Activated CD8-positive, alpha-beta memory T cell treated with anti-CD3 and anti-CD28 coated beads, Interleukin-2, amount 50 U/mL, for 48 hours (primary cell): ENCODE data around the gene EXD2.
"Not testable (repeated sequence)": the region's sequence is repeated elsewhere in the genome, so short reads cannot be mapped to it uniquely, and the experiment has no call there.

Source experiments
- DNase-seq: peaks from one replicate; pipeline ENCODE4 v3.0.0-alpha.2; 2020

Gene EXD2

DNA sequence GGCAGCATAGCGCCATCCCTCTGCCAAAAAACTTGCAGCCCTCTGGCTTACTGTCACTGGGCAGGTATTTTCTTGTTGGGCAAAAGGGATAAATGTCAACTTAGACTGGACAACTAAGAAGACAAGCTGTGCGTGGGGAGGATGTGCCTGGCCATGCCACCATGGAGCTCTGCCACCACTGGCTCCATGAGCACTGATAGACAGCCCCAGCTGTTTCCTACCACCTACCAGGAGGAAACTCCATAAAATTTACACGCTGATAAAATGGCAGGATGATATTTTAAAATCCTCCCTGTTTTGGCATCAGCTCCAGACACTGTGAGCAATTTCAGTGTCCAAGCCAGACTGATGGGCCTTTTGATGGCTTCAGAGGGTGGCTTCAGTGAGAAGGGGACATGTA lies 61.6 kb downstream of the EXD2 start:
- DNase-seq: no peak

GRCh38 chr14:69259168-69259526 lies 67.8 kb downstream of the EXD2 start:
- DNase-seq: no peak

DNA sequence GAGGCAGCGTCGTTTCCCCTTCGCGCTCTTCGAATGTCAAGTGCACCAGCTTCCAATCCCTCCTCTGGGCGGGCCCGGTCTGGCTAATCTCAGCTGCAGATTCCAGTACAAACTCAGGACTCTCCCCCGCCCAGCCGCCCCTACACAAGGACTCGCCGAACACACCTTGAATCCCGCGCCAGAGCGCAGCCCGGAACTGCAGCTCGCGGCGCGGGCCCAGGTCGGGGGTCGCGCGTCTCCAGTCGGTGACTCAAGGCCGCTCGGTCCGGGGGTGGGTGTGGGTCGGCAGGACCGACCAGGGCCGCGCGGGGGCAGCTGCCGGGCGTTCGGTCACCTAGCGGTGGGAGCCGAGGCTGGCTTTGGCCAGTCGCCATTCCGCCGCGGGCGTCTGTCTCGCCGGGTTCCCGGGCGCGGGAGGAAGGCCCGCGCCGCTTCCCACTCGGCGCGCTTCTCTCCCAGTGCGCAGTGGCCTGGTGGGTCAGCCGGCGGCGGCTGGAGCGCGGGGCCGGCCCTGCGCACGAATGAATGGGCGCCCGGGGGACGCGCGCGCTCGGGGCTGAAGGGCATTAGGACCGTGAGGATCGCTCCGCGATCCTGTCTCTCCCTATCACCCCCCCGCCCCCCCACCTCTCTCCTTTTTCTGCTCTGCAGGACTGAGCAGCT lies 68.4 kb downstream of the EXD2 start, which contains the start of gene GALNT16:
TSS of gene GALNT16 (plus strand) at position 632 of the 663 bp plus-strand sequence. CDS start 133 bp downstream, outside the sequence.
- no peak for DNase-seq

DNA sequence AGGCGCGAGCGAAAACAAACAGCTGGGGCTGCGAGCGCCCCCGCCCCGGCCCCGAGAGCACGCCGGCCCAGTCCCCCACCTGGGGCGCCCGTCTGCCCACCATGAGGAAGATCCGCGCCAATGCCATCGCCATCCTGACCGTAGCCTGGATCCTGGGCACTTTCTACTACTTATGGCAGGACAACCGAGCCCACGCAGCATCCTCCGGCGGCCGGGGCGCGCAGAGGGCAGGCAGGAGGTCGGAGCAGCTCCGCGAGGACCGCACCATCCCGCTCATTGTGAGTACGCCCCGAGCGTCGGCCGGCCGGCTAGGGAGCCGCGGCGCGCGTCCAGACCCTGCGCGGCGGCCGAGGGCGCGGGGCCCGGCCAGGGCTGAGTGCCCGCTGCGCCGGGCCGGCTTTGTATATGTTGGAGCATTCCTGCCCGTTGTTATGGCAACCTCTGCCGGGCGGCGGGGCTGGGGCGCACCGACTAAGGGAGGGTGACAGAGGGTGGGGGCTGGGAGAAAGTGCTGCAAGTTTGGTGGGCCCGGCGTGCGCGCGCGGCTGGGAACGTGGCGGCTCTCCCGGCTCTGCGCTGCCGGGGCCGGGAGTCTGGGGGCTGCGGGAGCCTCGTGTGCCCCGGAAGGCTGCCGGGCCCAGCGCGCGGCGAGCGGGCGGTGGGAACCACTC lies 69.0 kb downstream of the EXD2 start:
- no peak for DNase-seq

GRCh38 chr14:69260861-69261564 lies 69.7 kb downstream of the EXD2 start:
- DNase-seq: peak; percentile 81

DNA sequence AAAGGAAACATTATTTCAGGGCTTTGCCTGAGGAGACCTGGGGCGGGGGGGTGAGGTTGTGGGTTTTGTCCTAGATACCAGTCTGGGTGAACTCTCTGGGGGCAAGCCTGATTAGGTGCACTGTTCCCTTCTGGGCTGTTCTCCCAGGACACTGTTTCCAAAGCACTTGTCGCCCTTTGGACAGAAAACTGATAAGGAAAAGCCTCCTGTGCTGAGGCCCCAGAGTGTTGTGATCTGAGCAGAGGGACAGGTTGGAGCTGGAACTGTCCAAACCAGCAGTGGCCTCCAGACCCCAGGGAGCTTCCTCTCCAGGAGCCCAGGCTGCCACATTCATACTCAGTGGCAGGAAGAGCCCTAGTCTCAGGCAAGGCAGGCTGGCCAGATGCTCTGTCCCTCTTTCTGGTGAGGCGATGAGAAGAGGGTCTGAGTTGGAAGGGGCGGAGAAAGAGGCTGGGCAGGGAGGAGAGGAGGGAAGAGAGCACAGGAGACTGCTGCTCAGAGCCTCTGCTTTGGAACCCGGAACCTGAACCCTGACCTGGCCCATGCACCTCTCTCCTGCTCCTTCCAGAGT lies 70.5 kb downstream of the EXD2 start:
- DNase-seq: no peak

DNA sequence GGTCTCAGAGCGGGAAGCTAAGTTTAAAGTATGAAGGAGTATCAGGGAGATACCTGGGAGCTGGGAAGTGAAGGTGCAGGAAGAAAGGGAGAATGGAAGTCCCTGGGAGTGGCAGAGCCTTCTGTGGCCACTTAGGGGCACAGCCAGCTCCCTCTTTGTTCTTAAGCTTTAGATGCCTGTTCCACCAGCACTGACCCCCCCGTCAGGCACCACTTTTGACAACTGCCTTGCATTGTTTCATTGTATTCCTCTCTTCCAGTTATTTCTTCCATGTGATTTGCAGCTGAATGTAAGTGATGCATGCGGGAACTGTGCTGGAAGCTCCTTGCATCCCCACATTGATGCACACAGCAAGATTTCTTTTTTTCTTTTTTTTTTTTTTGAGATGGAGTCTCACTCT lies 71.2 kb downstream of the EXD2 start:
- DNase-seq: no peak

DNA sequence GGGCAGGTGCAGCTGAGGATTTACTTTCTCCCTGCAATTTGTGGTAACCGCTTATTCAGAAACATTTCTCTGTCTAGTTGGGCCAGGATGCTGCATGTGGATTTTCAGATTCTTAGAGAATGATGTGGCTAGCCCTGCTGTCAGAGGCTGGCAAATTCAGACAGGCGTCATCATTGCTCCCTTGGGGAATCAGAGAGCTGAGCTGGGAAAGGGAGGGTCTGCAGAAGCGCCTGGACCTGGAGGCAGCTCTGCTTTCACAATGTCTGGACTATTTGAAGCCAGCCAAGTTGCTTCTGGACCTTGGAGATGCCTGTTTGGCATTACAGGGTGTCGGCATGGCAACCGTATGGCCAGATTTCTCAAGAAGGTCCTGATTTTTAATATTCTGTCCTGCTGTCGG lies 72.1 kb downstream of the EXD2 start:
- DNase-seq: no peak

GRCh38 chr14:69263771-69264170 lies 72.5 kb downstream of the EXD2 start:
- DNase-seq: no peak

DNA sequence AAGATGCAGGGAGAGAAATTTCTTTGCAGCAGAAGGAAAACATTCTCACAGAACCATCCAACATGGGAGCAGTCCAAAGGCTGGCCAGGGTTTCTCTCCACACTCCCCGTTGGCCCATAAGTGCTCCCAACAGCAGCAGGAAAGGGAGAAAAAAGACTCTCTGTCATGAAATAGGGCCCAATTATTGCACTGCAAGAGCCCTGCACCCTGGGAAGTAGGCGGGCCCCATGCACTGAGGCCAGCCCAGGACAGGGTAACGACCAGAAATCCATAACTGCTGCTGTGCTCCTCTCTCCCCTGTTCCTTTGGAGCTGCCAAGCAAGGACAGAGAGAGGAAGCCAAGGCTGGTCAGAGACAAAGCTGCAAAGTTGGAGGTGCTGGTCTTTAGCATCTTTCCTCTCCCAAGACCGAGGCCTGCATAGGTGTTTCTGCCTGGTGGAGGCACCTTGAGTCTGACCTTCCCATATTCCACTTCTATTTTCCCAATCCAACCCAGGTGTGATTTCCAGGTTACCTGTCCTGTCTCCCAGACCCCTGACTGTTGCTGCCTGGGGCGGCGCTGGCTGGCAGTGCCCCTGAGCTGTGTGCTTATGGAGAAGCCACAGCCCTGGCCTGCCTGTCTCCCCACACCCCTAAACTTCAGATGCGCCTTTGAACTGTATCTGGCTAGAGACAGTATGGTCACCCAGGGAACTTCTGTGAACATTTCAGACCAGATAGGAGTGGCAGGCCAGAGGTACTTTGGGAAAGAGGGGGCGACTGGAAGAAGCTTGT lies 75.5 kb downstream of the EXD2 start:
- no peak for DNase-seq

- DNase-seq: no peak
Observed at GRCh38 chr14:69267492-69267891, 76.2 kb downstream of the EXD2 start.

DNA sequence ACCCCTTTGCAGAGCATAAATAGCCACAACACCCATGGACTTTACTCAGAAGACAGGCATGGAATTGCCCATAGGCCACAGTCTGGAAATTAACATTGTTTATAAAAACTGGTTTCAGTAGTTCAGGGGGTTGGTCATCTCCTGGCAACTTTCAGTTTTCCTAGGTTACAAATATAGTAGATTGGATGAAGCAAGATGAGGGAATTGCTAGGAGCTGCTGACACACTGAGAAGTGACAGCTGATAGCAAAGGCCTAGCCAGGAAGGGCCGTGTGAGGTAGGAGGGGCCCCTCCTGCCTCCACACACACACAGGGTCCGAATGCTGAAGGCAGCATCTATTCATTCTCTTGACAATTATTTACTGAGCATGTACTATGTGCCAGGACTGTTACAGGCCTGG lies 76.9 kb downstream of the EXD2 start:
- no peak for DNase-seq

- no peak for DNase-seq
Observed at GRCh38 chr14:69268763-69269162, 77.5 kb downstream of the EXD2 start.

DNA sequence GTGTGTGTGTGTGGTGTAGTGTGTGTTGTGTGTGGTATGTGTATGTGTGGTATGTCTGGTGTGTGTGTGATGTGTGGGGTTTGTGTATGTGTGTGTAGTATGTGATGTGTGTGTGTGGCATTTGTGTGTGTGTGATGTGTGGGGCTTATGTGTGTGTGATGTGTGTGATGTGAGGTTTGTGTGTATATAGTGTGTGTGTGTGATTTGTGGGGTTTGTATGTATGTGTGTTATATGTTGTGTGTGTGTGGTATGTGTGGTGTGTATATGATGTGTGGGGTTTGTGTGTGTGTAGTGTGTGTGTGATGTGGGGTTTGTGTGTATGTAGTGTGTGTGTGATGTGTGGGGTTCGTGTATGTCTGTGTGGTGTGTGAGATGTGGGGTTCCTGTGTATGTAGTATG lies 78.1 kb downstream of the EXD2 start:
- DNase-seq: no peak

- DNase-seq: no peak
Observed at GRCh38 chr14:69270097-69270496, 78.8 kb downstream of the EXD2 start.

DNA sequence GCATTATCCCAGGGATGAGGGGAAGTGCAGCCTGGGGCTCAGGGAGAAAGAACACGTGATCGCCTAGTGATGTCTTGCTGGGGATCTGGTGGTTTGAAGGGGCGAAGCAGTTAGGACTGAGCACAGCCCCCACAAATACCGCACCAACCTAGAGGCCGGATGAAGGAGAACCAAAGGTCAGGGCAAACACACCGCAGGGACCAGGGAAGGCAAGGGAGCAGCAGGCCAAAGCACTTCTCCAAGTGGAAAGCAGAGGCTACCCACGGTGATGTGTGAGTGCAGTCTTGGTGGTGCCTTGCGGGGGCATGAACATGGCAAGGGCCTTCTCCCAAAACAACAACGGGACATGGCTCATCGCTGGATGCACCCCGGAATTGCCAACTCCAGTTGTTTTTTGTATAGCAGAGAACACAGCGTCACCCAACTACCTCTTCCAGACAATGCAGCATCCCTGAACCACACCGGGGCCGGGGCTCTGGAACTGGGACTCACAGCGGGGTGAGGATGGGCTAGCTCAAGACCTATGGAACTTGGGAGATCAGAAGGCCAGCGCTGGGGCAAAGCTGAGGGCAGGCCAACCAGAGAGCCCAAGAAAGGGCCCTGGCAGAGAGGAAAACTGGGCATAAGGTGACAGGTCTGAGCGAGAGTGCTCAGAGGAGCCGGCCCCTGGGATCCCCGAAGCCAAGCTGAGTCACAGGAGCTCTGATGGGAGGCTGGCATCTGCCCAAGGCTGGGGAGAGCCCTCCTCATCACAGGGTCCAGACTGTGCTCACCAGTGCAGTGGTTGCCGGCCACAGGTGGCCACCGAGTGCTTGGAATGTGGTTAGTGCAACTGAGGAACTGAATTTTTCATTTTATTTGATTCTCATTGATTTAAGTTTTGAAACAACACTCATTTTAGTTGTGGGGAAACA lies 79.8 kb downstream of the EXD2 start:
- DNase-seq: no peak

- DNase-seq: no peak
Observed at GRCh38 chr14:69274321-69274720, 83.0 kb downstream of the EXD2 start.

DNA sequence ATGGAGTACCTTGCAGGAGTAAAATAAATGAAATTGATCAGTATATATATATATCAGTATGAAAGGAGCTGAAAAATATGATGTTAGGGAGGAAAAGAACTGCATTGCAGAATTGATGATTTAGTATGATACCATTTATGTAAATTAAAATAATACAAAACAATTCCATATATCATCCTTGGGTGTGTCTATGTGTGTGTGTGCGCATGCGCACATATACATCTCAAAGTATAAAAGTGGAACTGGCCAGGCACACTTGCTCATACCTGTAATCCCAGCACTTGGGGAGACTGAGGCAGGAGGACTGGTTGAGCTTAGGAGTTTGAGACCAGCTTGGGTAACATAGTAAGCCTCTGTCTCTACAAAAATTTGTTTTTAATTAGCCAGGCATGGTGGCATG lies 84.0 kb downstream of the EXD2 start:
- DNase-seq: no peak

- DNase-seq: not testable (repeated sequence)
Observed at GRCh38 chr14:69277356-69277755, 86.1 kb downstream of the EXD2 start.

DNA sequence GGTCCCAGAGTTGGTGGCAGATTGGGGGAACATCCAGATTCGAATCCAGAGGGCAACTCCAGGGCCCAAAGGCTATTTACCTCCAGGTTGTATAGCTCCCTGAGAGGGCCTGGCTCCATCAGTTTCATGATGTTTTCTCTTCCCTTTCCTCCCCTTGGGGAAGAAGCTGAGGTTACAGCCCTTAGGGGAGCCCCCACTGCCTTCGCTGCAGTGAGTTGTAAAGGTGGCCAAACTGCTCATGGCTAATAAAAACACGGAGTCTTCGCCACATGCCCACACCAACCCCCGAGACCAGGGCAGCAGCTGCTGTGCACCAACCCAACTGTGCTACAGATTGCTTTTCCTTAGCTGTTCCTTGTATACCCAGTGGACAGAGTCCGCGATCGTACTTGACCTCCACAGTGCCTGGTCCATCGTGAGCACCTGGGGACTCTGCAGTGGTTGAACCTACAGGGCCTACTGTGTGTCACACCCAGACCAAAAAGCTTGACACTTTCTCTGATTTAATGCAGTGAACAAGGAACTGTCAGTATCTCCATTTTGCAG lies 89.5 kb downstream of the EXD2 start:
- DNase-seq: no peak

GRCh38 chr14:69281450-69282169 lies 90.3 kb downstream of the EXD2 start:
- peak; percentile 33 for DNase-seq
